ENCODE measurements around the gene PTRH1.

DNA sequence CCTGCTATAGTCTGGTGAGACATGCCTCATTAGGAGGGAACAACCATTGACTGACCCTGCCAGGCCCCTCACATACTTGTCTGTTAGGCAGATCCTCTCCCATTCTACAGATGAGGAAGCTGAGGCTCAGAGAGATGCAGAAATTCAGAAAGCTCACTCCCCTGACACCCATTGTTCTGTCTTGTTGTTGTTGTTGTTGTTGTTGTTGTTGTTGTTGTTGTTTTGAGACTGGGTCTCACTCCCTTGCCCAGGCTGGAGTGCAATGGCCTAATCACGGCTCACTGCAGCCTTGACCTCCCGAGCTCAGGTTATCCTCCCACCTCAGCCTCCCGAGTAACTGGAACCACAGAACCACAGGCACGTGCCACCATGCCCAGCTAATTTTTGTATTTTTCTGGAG lies 21.8 kb downstream of the PTRH1 start:
- TF ChIP-seq, protein P1, sequence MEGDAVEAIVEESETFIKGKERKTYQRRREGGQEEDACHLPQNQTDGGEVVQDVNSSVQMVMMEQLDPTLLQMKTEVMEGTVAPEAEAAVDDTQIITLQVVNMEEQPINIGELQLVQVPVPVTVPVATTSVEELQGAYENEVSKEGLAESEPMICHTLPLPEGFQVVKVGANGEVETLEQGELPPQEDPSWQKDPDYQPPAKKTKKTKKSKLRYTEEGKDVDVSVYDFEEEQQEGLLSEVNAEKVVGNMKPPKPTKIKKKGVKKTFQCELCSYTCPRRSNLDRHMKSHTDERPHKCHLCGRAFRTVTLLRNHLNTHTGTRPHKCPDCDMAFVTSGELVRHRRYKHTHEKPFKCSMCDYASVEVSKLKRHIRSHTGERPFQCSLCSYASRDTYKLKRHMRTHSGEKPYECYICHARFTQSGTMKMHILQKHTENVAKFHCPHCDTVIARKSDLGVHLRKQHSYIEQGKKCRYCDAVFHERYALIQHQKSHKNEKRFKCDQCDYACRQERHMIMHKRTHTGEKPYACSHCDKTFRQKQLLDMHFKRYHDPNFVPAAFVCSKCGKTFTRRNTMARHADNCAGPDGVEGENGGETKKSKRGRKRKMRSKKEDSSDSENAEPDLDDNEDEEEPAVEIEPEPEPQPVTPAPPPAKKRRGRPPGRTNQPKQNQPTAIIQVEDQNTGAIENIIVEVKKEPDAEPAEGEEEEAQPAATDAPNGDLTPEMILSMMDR (conservative IDR thresholded peaks at IDR 0.05; ENCODE audit: low read length), result no peak
- no peak for TF ChIP-seq EZH2phosphoT487 (IDR thresholded peaks at IDR 0.05; ENCODE audit: borderline replicate concordance)

Data from Loucy (cell line).